Upper lobe of left lung (tissue), 6 donors: ENCODE data around the gene CHAT. TPM values are rescaled to one million over a fixed set of nuclear protein-coding genes. Genes with fewer than 3 reads are reported as not detected.

Source experiments
- ATAC-seq, 2 donors: fragments of 200-7000 bp; cut with Tn5 transposase; one replicate each; pipeline ENCODE4 v1.9.1; 2022; ENCODE audit warnings: mild to moderate bottlenecking in 2 of 2, moderate library complexity in 2 of 2; ENCODE audit not compliant: low FRiP score in 2 of 2
- DNase-seq, 2 donors: peaks; one replicate each; pipeline ENCODE4 v3.0.0-alpha.2; 2019 to 2020
- H3K27ac ChIP-seq, 4 donors: fragments of 200-600 bp; sonication (generic); one replicate each; pipeline ENCODE4 v1.5.1; 2016 to 2019
- H3K27me3 ChIP-seq, 4 donors: fragments of 200-600 bp; sonication (generic); one replicate each; pipeline ENCODE4 v1.5.1; 2017 to 2019
- H3K36me3 ChIP-seq, 4 donors: fragments of 200-600 bp; sonication (generic); one replicate each; pipeline ENCODE4 v1.5.1; 2016 to 2019
- H3K4me1 ChIP-seq, 4 donors: fragments of 200-600 bp; sonication (generic); one replicate each; pipeline ENCODE4 v1.5.1; 2018 to 2019
- H3K4me3 ChIP-seq, 4 donors: fragments of 200-600 bp; sonication (generic); one replicate each; pipeline ENCODE4 v1.5.1; 2017 to 2019; ENCODE audit warnings: mild to moderate bottlenecking in 2 of 4, moderate library complexity in 1 of 4
- H3K9me3 ChIP-seq, 4 donors: fragments of 200-600 bp; sonication (generic); one replicate each; pipeline ENCODE4 v1.5.1; 2018 to 2019
- EP300 ChIP-seq, 4 donors: sonication (generic); formaldehyde crosslinking; IDR thresholded peaks; one replicate each; pipeline ENCODE4 v1.5.1; 2017; ENCODE audit warnings: antibody characterized with exemption in 4 of 4, control low read depth in 2 of 4
- POLR2A ChIP-seq, 4 donors: fragments of 450-650 bp; IDR thresholded peaks; one replicate each; pipeline ENCODE4 v1.5.1; 2016 to 2017; ENCODE audit warnings: antibody characterized with exemption in 4 of 4, mild to moderate bottlenecking in 2 of 4
- POLR2AphosphoS5 ChIP-seq, 2 donors: sonication (generic); formaldehyde crosslinking; IDR thresholded peaks; one replicate each; pipeline ENCODE4 v1.5.1; 2017; ENCODE audit warnings: antibody characterized with exemption in 2 of 2
- WGBS, 2 donors: methylation state at CpG; one replicate each; pipeline ENCODE4 v1.1.5; 2017 to 2018; 5-methylcytosine and 5-hydroxymethylcytosine counted together
- total RNA-seq, 6 donors: library from RNA; depleted of rRNA in 4 of 6; stranded (reverse); fragments of >200 nt in 4 of 6; gene quantifications; one replicate each; pipeline versions ENCODE4 v1.1.0 to v1.2.1, GENCODE V29; 2016 to 2021
- TF ChIP-seq, protein P1 (sequence below), 6 experiments: fragments of 450-650 bp in 4 of 6; fragments of 200-600 bp in 2 of 6; sonication (generic) in 2 of 6; IDR thresholded peaks; one replicate each; pipeline ENCODE4 v1.5.1; 2016 to 2019; ENCODE audit warnings: antibody characterized with exemption in 6 of 6
- donor health status: DM: no; HTN: no; CAD: no; lungs with moderate emphysema.
- donor health status: DM: no; HTN: yes; CAD: no; lungs with severe emphysema.

CHAT gene
- total RNA-seq, 6 donors from 2014 or later, result not detected

DNA sequence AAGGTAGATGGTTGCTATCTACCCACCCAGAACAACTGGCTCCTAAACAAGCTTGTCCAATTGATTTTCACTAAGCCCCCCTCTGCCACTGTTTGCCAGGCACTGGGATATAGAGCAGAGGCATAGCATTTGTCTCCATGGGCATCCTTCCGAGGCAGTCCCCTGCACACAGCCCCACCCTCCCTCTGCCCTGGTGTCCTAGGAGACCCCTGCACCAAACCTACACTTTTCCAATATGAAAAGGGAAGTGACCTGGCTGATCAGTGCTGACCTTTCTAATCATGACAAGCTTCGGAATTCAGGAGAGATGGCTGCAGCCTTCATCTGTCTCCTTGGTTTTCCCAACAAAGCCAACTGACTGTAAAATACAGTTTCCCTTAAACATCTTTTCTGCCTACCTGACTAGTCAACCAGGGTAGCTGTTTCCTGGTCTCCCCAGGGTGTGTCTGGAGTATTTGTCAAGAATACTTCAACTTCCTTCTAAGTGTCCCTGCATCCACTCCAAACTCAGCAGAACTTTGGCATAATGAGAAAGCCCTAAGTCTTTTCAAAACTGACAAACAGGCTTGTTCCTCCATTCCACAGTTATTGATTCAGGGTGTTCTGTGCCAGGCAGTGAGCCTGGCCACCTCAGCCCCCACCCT lies 11.3 kb upstream of the CHAT start:
- Histone ChIP-seq H3K27me3 (peaks cover 0 to 3% (median 0%) of the 10 kb centered on the region in 4 donors), H3K9me3 (no peaks in the 10 kb centered on the region), H3K4me3 (no peak overlapping the region), H3K4me1 (peaks cover 0 to 6% (median 0%) of the 10 kb centered on the region in 4 donors), H3K36me3 (no peaks in the 10 kb centered on the region), H3K27ac (no peak overlapping the region)
- TF ChIP-seq, protein P1, sequence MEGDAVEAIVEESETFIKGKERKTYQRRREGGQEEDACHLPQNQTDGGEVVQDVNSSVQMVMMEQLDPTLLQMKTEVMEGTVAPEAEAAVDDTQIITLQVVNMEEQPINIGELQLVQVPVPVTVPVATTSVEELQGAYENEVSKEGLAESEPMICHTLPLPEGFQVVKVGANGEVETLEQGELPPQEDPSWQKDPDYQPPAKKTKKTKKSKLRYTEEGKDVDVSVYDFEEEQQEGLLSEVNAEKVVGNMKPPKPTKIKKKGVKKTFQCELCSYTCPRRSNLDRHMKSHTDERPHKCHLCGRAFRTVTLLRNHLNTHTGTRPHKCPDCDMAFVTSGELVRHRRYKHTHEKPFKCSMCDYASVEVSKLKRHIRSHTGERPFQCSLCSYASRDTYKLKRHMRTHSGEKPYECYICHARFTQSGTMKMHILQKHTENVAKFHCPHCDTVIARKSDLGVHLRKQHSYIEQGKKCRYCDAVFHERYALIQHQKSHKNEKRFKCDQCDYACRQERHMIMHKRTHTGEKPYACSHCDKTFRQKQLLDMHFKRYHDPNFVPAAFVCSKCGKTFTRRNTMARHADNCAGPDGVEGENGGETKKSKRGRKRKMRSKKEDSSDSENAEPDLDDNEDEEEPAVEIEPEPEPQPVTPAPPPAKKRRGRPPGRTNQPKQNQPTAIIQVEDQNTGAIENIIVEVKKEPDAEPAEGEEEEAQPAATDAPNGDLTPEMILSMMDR (IDR thresholded peaks at IDR 0.05), result no peak
- no peak for TF ChIP-seq POLR2A (IDR thresholded peaks at IDR 0.05)
- TF ChIP-seq POLR2AphosphoS5 (IDR thresholded peaks at IDR 0.05), result no peak
- TF ChIP-seq EP300 (IDR thresholded peaks at IDR 0.05), result no peak
- DNase-seq (peak in 1 of 2 donors; percentile 17), ATAC-seq (no peak)
- 65 to 69% methylated on average over 2 of the region's 2 CpGs for WGBS, 2 donors

DNA sequence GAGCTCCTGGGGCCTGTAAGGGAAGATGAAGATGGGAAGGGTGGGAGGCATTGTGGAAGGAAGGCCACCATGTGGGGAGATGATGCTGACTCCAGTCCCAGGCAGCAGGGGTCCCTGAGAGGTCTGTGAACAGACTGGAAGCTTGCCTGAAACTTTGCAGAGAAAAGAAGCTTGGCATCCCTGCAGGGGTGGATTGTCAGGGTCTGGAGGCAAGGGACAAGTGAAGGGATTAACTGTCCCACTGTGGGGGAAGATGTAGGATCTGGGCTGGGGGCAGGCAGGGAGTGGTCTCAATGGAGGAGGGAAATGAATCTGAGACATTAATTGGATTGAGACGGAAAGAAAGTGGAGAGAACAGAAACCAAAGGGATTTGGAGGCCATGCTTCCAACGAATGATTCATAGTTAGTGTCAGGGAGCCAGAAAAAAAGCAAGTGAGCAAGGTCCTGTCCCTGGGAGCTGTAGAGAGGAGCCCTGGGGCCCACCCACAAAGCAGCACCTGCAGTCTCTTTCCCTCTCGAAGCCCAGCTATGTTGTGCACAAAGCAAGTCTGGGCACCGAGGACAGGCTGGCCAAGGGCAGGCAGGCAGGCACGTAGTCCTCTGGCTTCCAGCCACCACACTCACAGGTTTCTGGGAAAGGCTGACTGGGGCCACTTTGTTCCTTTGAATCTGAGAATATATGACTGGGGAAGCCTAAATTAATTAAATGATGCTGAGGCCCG lies 8.5 kb upstream of the CHAT start:
- ATAC-seq (no peak), DNase-seq (peak in 1 of 2 donors; percentile 8)
- no peak overlapping the region for H3K4me3 ChIP-seq
- 73 to 74% methylated on average over 4 to 6 of the region's 6 CpGs for WGBS, 2 donors
- H3K27ac ChIP-seq, result no peak overlapping the region
- no peaks in the 10 kb centered on the region for H3K36me3 ChIP-seq
- peaks cover 6 to 22% (median 10%) of the 10 kb centered on the region in 4 donors for H3K4me1 ChIP-seq
- peaks cover 0 to 29% (median 9%) of the 10 kb centered on the region in 4 donors for H3K27me3 ChIP-seq
- TF ChIP-seq, protein P1 (IDR thresholded peaks at IDR 0.05), result no peak
- TF ChIP-seq POLR2A (IDR thresholded peaks at IDR 0.05) (no peak), EP300 (IDR thresholded peaks at IDR 0.05) (no peak), POLR2AphosphoS5 (IDR thresholded peaks at IDR 0.05) (no peak)
- no peaks in the 10 kb centered on the region for H3K9me3 ChIP-seq

DNA sequence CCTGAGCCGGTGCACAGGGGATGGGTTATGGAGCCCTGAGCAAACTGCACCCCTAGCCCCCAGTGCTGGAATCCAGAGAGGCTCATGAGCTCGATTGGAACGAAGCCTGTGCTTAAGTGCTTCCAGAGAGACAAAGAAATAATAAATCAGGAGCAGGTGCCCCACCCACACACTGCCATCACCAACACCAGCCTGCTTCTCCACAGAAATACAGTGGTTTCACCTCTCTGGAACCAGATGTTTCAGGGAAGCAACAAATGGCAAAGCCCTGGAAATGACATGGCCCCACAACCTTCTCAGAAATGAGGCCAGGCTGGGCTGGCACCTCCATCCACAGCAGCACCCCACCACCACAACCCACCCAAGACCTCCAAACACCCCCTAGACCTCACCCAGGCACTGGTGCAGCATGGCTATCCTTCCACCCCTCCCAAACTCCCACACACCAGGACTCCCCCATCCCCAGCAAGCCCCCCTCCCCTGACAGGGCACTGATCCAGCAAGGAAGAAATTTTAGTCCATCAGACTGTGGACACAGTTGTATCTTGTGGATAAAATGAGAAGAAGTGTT lies 7.8 kb upstream of the CHAT start:
- Histone ChIP-seq H3K36me3 (no peaks in the 10 kb centered on the region), H3K4me1 (peaks cover 11 to 28% (median 16%) of the 10 kb centered on the region in 4 donors), H3K27me3 (peaks cover 0 to 36% (median 12%) of the 10 kb centered on the region in 4 donors), H3K4me3 (no peak overlapping the region), H3K27ac (no peak overlapping the region), H3K9me3 (no peaks in the 10 kb centered on the region)
- peak in 1 of 2 donors; percentile 6 for DNase-seq
- 47% methylated on average over 3 of the region's 3 CpGs; no CpG with 5 or more reads in 1 of the 2 donors for WGBS, 2 donors
- TF ChIP-seq EP300 (IDR thresholded peaks at IDR 0.05), result no peak
- TF ChIP-seq POLR2A (IDR thresholded peaks at IDR 0.05), result no peak
- TF ChIP-seq, protein P1 (IDR thresholded peaks at IDR 0.05), result no peak
- TF ChIP-seq POLR2AphosphoS5 (IDR thresholded peaks at IDR 0.05), result no peak
- ATAC-seq, result no peak

DNA sequence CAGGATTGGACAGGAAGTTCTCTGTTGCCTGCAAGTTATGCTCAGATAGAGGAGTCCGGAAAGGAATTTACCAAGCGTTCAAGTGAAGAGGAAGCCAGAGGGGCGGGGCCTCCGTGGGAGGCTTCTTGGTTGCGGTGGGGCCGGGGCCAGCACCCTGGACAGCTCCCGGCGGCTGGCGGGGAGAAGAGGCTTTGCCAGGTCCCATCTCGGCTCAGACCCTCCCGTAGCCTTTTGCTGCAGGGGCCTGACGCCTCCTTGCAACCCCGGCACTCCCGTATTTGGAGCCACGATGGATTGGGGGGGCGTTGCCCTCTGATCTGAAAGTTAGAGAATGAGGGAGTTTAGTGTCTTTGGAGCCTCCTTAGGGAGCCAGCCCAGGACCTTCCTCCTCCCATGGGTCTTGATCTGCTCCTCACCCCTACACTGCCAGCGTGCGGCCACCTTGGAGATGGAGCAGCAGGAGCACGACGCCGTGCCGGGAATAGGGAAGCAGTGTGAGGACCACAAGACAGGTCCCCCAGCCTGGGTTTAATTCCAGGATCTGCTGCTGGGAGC lies 6.8 kb upstream of the CHAT start:
- DNase-seq (peak; percentile 49 to 94), ATAC-seq (peak; percentile 54 to 79)
- Histone ChIP-seq H3K4me3 (no peak overlapping the region), H3K27ac (no peak overlapping the region), H3K36me3 (no peaks in the 10 kb centered on the region), H3K4me1 (peaks cover 11 to 37% (median 19%) of the 10 kb centered on the region in 4 donors), H3K9me3 (no peaks in the 10 kb centered on the region), H3K27me3 (peaks cover 0 to 45% (median 21%) of the 10 kb centered on the region in 4 donors)
- no peak for TF ChIP-seq POLR2AphosphoS5 (IDR thresholded peaks at IDR 0.05)
- TF ChIP-seq EP300 (IDR thresholded peaks at IDR 0.05), result no peak
- no peak for TF ChIP-seq POLR2A (IDR thresholded peaks at IDR 0.05)
- TF ChIP-seq, protein P1 (IDR thresholded peaks at IDR 0.05), result no peak
- WGBS, 2 donors, result 2 to 5% methylated on average over 20 to 22 of the region's 22 CpGs
